AG08395 (cell line): ENCODE data around the gene OSBP2.
"Not testable (repeated sequence)": the region's sequence is repeated elsewhere in the genome, so short reads cannot be mapped to it uniquely, and the experiment has no call there.

Experiments used
- DNase-seq: peaks from one replicate; pipeline ENCODE4 v3.0.0; 2012; ENCODE audit warnings: mixed read lengths, low spot score

Gene OSBP2

DNA sequence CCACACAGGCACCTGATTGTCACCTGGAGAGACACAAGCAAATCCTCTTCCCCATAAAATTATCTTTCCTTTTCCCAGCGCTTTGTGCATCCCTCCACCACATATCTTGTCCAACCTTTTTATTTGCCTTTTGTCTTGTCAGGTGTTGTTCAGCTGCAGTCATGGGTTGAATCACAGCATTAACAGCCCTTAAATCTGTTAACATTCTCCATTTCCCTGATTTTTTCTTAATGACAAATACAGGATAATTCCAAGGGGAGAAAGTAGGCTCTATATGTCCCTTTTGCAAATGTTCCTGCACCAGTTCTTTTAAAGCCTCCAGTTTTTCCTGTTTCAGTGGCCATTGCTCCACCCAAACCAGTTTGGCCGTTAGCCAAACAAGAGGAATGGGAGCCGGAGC lies 18.1 kb upstream of the OSBP2 start:
- not testable (repeated sequence) for DNase-seq

DNA sequence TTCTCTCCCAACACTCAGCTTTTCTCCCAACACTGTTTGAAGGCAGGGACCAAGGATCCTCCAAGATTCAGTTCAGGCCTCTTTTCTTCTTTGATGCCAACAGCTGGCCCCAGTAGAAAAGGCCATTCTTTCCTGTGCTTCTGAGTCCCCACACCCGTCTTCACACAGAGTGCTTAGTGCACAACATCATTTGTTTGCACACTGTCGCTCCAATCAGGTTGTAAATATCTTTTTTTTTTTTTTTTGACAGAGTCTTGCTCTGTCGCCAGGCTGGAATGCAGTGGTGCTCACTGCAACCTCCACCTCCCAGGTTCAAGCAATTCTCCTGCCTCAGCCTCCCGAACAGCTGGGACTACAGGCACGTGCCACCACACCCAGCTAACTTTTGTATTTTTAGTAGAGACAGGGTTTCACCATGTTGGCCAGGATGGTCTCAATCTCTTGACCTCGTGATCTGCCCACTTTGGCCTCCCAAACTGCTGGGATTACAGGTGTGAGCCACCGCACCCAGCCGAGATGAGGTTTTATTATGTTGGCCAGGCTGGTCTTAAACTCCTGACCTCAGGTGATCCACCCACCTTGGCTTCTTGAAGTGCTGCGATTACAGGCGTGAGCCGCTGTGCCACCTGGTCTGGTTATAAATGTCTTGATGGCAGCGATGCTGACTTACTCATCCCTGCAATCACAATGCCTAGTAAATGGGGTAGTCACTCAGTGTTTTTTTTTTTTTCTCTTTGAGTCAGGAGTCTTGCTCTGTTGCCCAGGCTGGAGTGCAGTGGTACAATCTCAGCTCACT lies 14.6 kb upstream of the OSBP2 start:
- DNase-seq, result not testable (repeated sequence)

GRCh38 chr22:30680991-30681770 lies 13.5 kb upstream of the OSBP2 start:
- no peak for DNase-seq

- DNase-seq, result no peak
These were observed 12.8 kb upstream of the OSBP2 start for GRCh38 chr22:30681831-30682230.

- no peak for DNase-seq
These were observed 9.5 kb upstream of the OSBP2 start for GRCh38 chr22:30685178-30685577.

- DNase-seq, result no peak
These were observed 7.3 kb upstream of the OSBP2 start for GRCh38 chr22:30687358-30687757.

DNA sequence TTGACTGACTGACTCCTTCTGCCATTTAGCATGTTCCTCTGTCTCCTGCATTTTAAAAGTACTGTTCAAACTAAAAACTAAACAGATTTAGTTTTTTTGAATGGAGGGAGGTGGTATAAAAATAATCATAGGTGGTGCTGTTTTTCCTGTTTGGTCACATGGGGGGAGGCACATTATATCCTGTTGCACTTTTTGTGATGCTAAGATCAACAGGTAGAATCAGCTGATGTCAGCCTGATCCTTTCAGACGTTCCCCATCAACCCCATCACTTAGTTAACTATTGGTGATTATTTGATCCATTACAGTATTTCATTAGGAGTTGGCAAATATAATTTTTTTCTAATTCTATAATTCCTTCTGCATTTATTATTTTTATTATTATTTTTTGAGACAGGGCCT lies 5.1 kb upstream of the OSBP2 start:
- DNase-seq, result no peak

- peak; percentile 4 for DNase-seq
These were observed 3.5 kb upstream of the OSBP2 start for GRCh38 chr22:30691204-30691603.

GRCh38 chr22:30694171-30694639 lies 469 bp upstream of the OSBP2 start:
- DNase-seq, result peak; percentile 16

DNA sequence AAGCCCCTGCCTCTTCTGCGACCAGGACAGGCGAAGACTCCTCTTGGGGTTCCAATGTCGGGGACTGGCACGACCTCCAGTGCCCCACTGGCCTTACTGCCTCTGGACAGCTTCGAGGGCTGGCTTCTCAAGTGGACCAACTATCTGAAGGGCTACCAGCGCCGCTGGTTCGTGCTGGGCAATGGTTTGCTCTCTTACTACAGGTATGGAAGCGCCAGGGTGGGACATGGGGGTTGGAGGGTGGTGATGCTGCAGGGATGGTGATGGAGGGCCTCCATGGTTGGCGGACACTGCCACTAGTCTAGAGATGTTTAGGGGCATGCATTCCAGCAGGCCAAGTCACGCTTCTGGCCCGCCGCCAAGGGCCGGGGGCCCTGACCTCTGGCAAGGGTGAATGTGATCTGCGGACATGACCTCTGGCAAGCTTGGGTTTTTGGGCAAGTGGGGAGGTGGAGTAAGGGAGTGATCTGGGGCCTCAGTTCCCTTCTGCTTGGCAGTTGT lies 727 bp downstream of the OSBP2 start:
- DNase-seq, result peak; percentile 2

DNA sequence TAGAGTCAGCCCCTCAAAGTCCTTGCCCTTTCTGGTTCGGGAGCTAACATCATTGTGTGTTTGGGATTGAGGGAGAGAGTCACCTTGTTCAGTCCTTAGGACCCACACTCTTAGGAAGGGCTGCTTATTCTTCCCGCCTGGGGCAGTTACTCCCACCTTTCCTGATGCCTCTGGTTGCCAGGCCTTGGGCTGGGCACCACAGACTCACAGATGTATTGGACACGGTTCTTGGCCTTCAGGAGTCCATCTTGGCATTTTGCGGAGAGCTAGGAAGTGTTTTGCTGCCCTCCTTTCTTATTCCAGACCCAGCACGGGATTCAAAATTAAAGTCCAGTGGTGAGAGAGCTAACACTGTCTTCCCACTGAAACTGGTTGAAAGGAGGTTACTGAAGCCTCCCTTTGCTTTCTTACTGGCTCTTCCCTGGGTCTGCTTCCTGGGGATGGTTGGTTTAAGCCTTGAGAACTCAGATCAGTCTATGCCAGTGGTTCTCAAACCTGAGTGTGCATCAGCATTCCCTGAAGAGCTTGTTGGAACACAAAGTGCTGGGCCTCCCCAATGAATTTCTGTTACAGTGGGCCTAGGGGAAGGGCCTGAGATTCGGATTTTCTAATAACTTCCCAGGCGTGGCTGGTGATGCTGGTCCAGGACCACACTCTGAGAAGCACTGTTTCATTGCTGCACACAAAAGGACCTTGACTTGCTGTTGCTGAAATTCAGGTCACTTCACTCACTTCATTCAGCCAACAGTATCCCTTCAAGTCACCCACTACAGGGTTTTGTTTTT lies 1.4 kb downstream of the OSBP2 start:
- DNase-seq, result peak; percentile 2

DNA sequence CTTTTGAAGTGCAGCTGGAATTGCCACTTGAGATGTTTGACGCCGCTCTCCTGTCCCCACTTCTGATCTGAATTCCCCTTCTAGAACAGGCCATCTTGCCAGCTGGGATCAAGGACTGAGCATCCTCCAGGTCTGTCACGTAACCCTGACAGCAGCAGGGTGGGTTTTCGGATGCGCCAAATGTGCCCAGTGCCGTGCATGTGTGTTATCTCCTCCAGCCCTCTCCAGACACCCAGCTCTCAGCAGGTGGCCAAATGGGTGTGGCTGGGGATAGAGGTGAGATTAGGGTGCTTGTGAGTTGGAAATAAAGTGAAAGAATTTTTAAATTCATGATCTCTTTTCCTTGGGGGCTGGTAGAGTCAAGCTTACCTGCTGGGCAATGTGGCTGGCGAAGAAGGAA lies 3.3 kb downstream of the OSBP2 start:
- DNase-seq, result no peak

GRCh38 chr22:30701872-30702271 lies 7.2 kb downstream of the OSBP2 start:
- DNase-seq, result peak; percentile 75

GRCh38 chr22:30702856-30703255 lies 8.2 kb downstream of the OSBP2 start:
- no peak for DNase-seq

- no peak for DNase-seq
These were observed 10.3 kb downstream of the OSBP2 start for GRCh38 chr22:30704978-30705377.

DNA sequence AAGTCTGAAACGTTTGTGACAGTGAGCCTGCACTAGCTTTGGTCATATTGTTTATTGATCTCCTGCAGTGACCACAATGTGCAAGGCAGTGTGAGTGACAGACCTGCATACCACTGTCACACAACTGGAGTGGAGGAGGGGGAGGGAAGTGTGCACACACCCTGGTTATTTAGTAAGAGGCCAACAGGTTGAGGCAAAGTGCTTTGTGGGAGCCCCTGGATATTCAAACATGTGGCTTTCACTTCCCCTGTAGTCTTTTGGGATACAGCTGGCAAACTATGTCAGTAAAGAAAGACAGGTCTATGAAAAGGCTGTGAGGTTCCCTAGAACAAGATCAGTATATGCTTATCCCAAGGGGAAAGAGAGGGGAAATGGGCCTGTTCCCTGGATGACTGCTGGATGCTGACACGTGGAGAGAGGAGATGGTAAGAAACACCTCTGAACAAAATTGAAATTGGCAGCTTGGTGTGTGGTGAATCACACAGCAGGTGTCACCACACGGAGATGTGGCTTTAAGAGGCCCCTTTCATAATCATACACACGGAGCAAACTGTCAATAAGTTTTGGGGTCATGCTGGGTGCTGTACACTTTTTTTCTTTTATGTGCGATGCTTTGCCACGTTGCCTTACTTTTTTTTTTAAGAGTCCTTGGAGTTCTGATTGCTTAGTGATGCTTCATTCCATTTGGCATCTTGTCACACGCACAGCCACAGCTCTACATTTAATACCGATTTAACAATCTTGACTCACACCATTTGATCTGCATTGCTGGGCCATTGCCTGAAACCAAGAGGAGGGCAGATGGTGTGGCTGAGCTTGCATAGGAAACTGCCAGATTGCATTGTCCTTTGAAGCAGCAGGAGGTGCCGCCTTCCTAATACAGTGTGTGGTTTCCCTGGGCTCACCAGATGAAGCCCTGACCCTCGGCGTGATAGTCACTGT lies 11.3 kb downstream of the OSBP2 start:
- DNase-seq, result peak; percentile 91

DNA sequence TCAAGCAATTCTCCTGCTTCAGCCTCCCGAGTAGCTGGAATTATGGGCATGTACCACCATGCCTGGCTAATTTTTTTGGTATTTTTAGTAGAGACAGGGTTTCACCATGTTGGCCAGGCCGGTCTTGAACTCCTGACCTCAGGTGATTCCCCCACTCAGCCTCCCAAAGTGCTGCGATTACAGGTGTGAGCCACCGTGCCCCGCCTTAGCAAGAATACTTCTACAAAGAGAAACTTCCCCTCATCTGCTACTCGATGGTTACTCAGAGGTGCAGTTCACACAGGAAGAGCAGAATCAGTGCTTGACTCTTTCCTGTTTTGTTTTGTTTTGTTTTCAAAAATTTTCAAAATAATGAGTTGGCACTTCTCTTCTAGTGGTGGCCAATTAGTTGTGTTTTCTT lies 15.3 kb downstream of the OSBP2 start:
- not testable (repeated sequence) for DNase-seq

GRCh38 chr22:30712094-30712493 lies 17.4 kb downstream of the OSBP2 start:
- no peak for DNase-seq

DNA sequence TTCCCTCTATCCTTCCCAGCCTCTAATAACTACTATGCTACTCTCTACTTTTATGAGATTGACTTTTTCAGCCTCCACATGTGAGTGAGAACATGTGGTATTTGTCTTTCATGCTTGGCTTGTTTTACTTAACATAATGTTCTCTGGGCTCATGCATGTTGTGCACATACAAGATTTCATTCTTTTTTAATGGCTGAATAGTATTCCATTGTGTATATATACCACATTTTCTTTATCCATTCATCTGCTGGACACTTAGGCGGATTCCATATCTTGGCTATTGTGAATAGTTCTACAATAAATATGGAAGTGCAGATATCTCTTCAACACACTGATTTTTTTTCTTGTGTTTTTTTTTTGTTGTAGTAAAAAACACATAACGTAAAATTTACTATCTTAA lies 19.4 kb downstream of the OSBP2 start:
- no peak for DNase-seq

GRCh38 chr22:30717331-30717921 lies 22.8 kb downstream of the OSBP2 start:
- DNase-seq, result peak; percentile 74

DNA sequence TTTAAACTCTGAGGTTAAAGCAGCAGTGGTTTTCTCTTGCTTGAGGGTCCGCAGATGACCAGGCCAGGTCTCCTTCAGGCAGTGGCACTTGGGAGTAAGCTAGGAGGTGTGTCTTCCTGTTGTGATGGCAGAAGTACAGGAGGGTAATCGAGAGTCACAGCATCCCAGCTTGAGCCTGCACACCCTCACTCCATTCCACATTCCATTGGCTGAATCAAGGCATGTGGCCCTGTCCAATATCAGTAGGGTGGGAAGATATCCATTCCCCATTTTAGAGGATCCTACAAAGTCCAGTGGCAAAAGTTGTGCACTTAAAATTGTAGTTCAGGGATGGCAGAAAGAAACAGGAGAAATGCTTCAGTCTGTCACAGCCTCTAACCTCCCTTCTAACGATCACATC lies 23.3 kb downstream of the OSBP2 start:
- DNase-seq, result no peak
